Measurements from ENCODE around the gene BTBD2.

The BTBD2 gene

GRCh38 chr19:1968279-1969175, 47.0 kb downstream of the BTBD2 start:
- no peak for DNase-seq (ENCODE audit: extremely low read depth in 1 of 2, low read depth in 1 of 2)

- DNase-seq (ENCODE audit: extremely low read depth in 1 of 2, low read depth in 1 of 2): peak in 1 of 2 donors; percentile 18
These were observed 48.4 kb downstream of the BTBD2 start for GRCh38 chr19:1967087-1967608.

GRCh38 chr19:1962674-1963073, 52.8 kb downstream of the BTBD2 start:
- DNase-seq (ENCODE audit: extremely low read depth in 1 of 2, low read depth in 1 of 2): no peak

- DNase-seq (ENCODE audit: extremely low read depth in 1 of 2, low read depth in 1 of 2): no peak
These were observed 54.3 kb downstream of the BTBD2 start for GRCh38 chr19:1961000-1961883.

GRCh38 chr19:1959928-1960589, 55.5 kb downstream of the BTBD2 start:
- DNase-seq (ENCODE audit: extremely low read depth in 1 of 2, low read depth in 1 of 2): no peak

GRCh38 chr19:1957562-1958248, 57.8 kb downstream of the BTBD2 start:
- DNase-seq (ENCODE audit: extremely low read depth in 1 of 2, low read depth in 1 of 2): no peak

- no peak for DNase-seq (ENCODE audit: extremely low read depth in 1 of 2, low read depth in 1 of 2)
These were observed 58.5 kb downstream of the BTBD2 start for GRCh38 chr19:1956868-1957492.

- no peak for DNase-seq (ENCODE audit: extremely low read depth in 1 of 2, low read depth in 1 of 2)
These were observed 59.4 kb downstream of the BTBD2 start for GRCh38 chr19:1956122-1956494.

GRCh38 chr19:1955171-1956121, 60.1 kb downstream of the BTBD2 start:
- DNase-seq (ENCODE audit: extremely low read depth in 1 of 2, low read depth in 1 of 2): no peak

GRCh38 chr19:1954532-1954933, 61.0 kb downstream of the BTBD2 start:
- DNase-seq (ENCODE audit: extremely low read depth in 1 of 2, low read depth in 1 of 2): no peak

GRCh38 chr19:1953441-1954094, 61.9 kb downstream of the BTBD2 start:
- DNase-seq (ENCODE audit: extremely low read depth in 1 of 2, low read depth in 1 of 2): no peak

GRCh38 chr19:1953037-1953436, 62.5 kb downstream of the BTBD2 start:
- DNase-seq (ENCODE audit: extremely low read depth in 1 of 2, low read depth in 1 of 2): no peak

- DNase-seq (ENCODE audit: extremely low read depth in 1 of 2, low read depth in 1 of 2): no peak
These were observed 62.9 kb downstream of the BTBD2 start for GRCh38 chr19:1952635-1953034.

GRCh38 chr19:1950640-1951039, 64.9 kb downstream of the BTBD2 start:
- DNase-seq (ENCODE audit: extremely low read depth in 1 of 2, low read depth in 1 of 2): no peak

GRCh38 chr19:1949304-1950101, 66.0 kb downstream of the BTBD2 start:
- no peak for DNase-seq (ENCODE audit: extremely low read depth in 1 of 2, low read depth in 1 of 2)

GRCh38 chr19:1947651-1948209, 67.8 kb downstream of the BTBD2 start:
- DNase-seq (ENCODE audit: extremely low read depth in 1 of 2, low read depth in 1 of 2): no peak

- no peak for DNase-seq (ENCODE audit: extremely low read depth in 1 of 2, low read depth in 1 of 2)
These were observed 69.6 kb downstream of the BTBD2 start for GRCh38 chr19:1945899-1946298.
